Stimulated activated CD4-positive, alpha-beta T cell treated with anti-CD3 and anti-CD28 coated beads, Interleukin-4, amount 100 ng/mL, for 48 hours (primary cell): ENCODE data around the gene EIF4G3.
A peak's percentile ranks its signal among the peaks of the same experiment; 100 is the strongest.
"Not testable (repeated sequence)": the region's sequence is repeated elsewhere in the genome, so short reads cannot be mapped to it uniquely, and the experiment has no call there.

ENCODE experiments used
- DNase-seq, 2 donors: peaks; one replicate each; pipeline ENCODE4 v3.0.0-alpha.2; 2020; ENCODE audit warnings: low read depth in 2 of 2

EIF4G3 gene

DNA sequence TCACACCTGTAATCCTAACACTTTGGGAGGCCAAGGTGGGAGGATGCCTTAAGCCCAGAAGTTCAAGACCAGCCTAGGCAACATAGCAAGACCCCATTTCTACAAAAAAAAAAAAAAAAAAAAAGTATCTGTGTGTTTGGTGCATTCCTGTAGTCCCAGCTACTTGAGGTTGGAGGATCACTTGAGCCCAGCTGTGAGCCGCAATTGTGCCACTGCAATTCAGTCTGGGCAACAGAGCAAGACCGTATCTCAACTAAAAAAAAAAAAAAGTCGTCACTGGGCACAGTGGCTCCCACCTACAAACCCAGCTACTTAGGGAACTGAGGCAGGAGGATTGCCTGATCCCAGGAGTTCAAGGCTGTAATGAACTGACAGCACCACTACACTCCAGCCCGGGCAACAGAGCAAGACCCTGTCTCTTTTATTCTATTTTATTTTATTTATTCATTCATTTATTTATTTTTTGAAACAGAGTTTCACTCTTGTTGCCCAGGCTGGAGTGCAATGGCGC lies 8.6 kb upstream of the EIF4G3 start:
- DNase-seq, result no peak

DNA sequence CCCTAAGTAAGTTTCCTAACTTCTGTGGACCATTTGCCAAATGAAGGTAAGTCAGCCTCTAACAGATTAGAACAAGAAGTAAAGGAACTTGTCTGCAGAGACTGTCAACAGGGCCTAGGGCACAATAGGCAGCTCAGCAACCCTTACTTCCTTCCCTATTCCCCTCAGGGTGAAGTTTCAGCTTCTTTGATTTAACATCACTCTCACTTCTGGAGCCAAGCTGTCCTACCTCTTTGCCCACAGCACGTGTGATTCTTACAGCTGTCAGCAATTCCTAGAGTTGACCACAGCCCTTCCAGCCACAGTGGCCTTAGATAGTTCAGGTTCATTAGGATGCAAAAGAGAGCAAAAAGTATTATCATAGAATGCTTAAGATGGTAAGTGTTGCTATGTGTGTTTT lies 7.6 kb upstream of the EIF4G3 start:
- DNase-seq, result no peak

DNA sequence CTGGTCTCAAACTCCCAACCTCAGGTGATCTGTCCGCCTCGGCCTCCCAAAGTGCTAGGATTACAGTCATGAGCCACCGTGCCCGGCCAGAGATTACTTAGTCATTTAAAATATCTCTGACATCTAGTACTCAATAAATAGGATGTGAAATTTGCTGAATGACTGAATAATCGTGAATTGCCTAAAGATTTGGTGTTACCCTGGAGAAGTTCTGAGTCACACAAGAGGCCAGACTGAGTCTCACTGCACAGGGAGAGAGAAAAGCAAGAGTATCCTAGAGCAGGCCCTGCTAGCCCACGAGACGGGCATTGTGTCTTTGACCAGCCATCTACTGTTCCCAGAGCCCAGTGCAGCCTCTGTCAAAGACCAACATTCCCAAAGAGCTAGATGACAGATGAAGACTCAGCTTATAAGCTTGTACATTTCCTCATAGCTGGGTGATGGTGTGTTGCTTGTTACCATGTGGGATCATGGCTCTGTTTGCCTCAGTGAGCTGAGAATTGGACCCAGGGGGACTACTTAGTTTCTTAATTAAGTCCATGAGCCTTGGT lies 5.6 kb upstream of the EIF4G3 start:
- DNase-seq, result no peak

DNA sequence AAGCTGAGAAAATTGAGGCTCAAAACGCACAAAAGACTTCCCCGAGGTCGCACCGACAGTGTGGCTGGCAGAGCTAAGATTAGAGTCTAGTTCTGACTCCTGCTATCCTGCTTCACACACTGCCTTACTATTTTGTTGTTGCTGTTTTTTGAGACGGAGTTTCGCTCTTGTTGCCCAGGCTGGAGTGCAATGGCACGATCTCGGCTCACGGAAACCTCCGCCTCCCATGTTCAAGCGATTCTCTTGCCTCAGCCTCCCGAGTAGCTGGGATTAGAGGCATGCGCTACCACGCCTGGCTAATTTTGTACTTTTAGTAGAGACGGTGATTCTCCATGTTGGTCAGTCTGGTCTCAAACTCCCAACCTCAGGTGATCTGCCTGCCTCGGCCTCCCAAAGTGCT lies 1.6 kb upstream of the EIF4G3 start:
- not testable (repeated sequence) for DNase-seq

DNA sequence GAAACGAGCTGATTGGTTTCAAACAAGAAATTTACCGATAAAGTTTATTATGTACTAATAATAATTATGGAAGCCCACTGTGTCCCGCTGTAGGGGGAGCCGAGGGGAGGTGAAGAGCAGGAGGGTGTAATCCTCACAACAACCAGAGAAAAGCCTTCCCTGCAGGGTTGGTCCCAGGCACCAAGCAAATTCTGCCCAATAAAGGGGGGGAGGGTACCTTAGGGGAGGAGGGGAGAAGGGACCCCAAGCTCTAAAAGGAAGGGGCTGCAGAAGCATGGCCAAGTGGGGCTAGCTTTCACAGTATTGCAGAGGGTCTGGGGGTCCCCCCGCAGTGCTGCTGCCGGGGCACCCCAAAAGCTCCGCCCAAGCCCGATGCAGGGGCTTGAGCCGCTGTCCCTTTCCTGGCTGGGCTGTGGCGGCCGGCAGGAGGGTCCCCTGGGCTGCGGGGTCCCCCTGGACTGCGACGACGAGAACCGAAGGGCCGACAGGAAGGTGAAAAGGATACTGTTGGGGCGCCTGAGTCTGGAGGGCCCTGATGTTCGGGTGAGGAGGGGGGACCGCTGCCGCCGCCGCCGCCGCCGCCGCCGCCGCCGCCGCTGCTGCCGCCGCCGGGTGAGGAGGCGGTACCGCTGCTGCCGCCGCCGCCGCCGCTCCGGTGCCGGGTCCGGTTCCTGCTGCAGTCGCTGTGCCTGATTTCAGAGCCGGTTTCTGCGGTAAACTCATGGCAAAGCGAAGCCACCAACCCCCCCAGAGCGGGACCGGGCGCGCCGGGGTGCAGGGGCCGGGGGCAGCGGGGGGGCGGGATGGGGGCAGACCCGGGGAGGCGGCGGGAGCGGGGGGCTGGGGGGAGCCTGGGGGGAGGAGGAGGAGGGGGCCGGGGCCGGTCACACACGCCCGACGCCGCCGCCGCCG lies 771 bp downstream of the EIF4G3 start:
- DNase-seq, result peak in 1 of 2 donors; percentile 22

DNA sequence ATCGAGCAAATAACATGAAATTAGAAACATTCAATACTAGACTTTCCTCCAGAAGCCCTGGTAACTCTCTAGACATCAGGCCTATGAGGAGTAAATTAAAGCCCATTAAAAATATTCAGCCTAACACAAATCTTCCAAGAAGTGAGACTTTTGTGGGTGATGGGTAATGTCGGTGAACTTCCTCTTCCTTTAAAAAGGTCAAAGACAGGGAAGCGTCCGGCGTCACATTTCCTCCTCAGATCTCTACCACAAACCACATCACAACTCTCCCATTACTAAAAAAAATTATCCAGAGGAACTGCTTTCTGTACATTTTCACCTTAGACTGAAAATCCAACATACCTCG lies 1.4 kb downstream of the EIF4G3 start:
- DNase-seq, result no peak

DNA sequence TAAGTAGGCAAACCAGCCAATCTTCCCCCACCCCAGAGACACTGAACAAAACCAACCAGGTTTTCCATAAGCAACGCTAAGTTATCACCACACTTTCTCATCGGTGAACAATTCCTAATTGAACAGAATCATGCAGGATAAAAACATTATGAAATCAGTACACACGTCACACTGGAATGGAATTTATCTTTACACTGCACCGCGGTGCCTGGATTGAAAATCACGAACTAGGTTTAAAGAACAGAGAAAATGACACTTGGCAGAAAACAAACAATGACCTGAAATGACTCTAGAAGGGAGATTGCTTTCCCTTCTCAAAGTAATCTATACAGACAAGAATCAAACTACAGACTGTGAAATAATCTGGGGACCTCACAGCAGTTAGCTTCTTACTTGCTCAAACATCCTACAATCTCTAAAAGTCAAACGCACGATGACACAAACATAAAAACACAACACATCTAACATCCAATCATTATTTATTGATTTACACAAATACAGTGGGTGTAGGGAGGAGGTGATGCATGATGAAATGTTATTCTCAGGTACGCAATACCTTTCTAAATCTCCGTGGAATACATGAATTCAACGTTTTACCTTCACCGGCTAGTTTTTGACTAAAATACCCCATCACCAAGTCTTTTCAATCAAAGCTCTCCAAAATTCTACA lies 1.9 kb downstream of the EIF4G3 start:
- no peak for DNase-seq

DNA sequence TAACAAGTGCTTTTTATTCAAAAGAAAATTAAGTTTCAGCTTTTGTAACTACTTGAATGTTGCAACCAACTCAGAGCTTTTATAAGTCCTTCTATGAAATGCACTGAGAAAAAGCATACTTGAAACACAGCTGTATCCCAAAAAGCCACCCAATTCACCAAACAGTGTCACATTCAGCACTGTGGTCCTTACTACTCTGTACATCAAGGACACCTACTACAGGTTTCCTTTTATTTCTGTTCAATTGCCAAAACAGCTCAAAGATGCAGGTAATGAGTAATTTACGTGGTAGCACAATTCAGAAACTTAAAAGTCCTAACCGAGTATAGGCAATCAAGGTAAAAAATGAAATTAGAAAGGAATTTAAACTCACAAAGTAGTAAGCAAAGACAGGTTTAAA lies 2.5 kb downstream of the EIF4G3 start:
- DNase-seq, result no peak

DNA sequence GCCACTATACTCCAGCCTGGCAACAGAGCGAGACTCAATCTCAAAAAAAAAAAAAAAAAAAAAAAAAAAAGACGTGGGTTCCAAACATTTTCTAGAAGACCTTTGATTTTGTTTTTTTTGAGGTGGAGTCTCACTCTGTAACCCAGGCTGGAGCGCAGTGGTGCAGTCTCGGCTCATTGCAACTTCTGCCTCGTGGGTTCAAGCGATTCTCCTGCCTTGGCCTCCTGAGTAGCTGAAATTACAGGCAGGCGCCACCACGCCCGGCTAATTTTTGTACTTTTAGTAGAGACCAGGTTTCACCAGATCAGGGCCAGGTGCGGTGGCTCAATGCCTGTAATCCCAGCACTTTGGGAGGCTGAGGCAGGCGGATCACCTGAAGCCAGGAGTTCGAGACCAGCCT lies 3.6 kb downstream of the EIF4G3 start:
- not testable (repeated sequence) for DNase-seq

DNA sequence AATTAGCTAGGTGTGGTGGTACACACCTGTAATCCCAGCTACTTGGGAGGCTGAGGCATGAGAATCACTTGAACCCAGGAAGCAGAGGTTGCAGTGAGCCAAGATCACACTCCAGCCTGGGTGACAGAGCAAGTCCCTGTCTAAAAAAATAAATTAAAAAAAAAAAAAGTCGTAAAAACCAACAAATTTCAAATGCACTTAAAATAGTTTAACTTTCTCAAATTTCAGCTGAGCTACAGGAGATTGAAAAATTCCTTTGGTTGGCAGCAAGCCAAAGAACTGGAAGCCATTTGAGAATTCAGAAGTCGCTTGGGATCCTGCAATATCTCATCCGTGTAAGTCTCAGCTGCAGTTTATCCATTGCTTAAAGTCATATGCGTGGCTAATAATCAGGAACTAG lies 5.9 kb downstream of the EIF4G3 start:
- not testable (repeated sequence) for DNase-seq

DNA sequence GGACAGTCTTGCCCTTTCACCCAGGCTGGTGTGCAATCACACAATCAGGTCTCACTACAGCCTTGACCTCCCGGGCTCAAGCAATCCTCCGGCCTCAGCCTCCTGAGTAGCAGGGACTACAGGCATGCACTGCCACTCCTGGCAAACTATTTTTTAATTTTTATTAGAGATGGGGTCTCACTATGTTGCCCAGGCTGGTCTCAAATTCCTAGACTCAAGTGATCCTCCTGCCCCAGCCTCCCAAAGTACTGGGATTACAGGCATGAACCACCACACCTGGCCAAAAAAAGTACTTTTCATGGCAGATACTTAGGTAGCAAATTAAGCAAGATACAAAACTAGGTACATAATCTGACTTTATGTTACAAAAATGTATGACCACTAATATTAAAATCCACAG lies 8.3 kb downstream of the EIF4G3 start:
- DNase-seq, result no peak

DNA sequence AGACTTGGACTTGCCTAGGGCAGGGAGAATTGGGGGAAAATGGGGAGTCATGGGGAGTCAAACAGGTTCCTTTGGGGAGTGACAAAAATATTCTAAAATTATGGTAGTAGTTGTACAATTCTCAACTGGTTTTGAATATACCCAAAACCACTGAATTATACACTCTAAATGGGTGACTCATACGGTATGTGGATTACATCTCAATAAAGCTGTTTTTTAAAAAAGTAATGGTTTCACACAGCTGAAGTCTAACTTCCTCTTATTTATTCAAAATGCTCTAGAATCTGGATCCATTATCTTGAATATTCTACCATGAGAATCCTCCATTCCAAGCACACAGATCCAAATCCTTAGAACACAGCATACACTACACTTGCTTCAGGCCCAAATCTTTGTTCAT lies 11.1 kb downstream of the EIF4G3 start:
- DNase-seq, result no peak

DNA sequence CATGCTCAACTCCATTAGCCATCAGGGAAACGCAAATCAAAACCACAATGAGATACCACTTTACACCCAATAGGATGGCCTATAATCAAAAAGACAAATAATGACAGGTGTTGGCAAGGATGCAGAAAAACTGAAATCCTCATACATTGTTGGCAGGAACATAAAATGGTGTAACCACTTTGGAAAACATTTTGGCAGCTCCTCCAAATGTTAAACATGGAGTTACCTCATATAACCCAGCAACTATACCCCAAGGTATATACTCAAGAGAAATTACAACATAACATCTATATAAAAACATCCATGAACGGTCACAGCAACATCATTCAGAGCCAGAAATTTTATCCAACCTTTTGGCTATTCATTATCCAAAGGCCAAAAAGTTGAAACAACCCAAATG lies 11.6 kb downstream of the EIF4G3 start:
- no peak for DNase-seq

DNA sequence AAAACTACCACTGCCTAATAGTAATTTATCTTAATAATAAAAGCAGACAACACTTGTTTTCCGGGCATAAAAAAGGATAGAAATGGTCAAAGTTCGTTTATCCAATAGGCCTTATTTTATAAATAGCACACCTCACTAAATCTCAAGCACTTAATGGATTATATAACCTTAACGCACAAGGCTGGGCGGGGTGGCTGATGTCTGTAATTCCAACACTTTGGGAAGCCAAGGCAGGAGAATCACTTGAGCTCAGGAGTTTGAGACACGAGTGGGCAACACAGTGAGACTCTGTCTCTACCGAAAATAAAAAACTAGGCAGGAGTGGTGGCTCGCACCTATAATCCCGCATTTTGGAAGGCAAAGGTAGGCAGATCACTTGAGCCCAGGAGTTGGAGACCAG lies 12.4 kb downstream of the EIF4G3 start:
- no peak for DNase-seq

DNA sequence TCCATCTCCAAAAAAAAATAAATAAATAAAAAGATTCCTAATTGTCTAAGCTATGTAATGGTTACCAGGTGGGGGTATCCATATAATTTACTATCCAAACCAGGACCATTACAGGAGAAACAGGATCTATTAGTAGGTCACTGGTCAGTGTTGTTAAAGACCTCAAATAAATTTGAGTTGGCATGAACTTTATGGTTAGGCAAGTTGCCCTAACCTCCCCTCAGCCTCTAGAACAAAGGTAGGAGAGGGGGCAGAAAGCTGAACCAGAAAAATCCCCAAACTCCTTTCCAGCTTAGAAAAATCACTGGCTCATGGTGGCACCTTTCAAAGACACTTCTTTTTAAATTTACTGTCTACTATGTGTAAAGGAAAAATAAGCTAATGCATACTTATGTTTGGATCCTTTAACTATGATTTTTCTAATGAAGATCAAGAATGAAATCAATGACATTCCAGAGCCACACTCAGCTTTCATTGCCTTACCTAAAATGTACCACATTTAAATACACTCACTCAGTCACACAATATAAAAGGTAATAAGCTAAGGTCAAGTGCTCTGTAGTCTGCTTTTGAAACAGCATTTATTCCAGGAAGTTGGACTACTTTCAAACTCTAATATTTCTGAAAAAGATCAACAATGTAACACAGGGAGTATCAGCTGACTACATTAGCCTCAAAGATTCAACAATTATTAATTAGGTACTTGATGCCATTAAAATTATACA lies 13.8 kb downstream of the EIF4G3 start:
- DNase-seq, result no peak

DNA sequence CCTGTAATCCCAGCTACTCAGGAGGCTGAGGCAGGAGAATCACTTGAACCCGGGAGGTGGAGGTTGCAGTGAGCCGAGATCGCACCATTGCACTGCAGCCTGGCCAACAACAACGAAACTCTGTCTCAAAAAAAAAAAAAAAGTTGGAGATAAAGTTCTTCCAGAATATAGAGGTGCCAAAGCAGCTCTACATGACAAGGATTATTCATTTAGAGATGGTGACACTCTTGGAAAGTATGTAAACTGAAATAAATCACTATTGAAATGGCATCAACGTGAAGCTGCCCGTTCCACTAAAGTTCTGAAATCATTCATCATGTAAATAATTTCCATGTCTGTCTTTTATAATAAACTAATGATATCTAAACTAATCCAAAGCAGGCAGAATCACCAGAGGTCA lies 14.9 kb downstream of the EIF4G3 start:
- DNase-seq, result no peak

DNA sequence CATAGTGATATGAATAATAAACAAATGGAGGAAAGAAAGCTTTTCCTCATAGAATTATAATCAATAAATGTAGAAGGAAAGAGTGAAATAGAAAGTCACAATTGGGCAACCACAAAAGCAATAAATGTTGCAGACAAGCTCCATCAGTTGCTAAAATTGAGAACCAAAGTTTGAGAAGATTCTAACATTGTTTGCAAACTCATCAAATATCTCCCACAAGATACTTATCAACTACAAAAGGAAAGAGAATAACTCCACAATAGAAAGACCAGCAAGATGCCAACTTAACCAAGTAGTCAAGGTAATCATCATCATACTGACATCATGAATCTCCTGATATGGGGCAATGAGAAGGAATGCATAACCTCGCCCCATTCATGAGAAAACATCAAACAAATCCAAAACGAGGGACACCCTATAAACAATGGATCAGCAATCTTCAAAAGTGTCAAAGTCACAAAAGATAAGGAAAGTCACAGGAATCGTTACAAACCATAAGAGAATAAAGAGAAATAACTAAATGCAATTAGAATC lies 16.4 kb downstream of the EIF4G3 start:
- no peak for DNase-seq

DNA sequence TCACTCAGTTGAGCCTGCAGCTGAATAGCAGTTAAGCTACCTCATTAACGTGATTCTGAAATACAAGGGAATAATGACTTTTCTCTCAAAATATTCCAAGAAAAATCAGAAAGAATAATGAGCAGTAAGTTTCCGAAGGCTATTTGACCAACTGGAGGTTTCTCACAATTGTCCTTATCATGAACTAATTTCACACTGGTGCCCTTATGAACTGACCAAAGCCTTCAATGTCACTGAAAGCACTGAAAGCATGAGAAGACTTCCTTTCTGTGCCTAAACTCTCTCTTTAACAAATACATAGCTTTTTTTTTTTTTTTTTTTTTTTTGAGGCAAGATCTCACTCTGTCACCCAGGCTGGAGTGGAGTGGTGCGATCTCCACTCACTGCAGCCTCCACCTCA lies 18.8 kb downstream of the EIF4G3 start:
- DNase-seq, result no peak

DNA sequence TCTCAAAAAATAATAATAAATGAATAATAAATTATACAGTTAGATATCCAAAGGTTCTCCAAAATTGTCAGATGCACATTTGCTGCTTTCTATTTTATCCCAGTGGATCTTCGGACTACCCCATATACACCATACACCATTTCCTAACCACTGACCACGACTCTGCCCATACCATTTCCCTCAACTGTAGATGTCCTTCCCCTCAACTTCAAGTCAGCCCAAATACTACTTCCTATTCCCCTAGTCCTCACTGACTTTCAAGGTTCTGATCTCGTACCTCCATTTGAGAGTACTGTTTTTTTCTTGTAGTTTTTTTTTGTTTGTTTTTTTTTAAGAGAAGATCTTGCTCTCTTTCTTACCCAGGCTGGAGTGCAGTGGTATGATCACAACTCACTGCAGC lies 19.6 kb downstream of the EIF4G3 start:
- DNase-seq, result no peak

DNA sequence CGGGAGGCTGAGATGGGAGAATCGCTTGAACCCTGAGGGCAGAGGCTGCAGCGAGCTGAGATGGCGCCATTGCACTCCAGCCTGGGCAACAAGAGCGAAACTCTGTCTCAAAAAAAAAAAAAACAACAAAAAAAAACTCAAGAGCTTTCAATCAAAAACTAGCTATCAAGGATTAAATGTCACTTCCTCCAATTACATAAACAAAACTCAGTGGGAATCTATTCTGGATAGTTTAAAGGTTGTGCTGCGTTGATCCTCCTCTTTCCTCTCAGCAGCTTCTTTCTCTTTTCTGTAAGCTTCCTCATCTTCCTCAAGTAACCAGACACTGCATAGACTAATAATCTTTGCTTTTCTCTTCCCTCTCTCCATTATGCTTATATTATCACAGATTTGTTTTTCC lies 20.7 kb downstream of the EIF4G3 start:
- DNase-seq, result no peak

DNA sequence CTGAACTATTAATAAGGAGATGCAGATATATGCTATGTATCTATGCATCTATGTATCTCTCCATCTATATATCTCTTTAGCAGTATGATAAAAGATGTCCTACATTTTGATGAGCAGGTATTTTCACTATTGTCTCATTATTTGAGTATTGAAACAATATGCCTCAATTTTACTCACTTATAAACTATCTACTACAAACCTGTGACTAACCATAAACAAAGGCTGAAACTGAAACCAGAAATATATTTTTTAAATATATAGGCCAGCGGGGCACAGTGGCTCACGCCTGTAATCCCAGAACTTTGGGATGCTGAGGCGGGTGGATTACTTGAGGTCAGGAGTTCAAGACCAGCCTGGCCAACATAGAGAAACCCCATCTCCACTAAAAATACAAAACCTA lies 22.0 kb downstream of the EIF4G3 start:
- DNase-seq, result no peak

DNA sequence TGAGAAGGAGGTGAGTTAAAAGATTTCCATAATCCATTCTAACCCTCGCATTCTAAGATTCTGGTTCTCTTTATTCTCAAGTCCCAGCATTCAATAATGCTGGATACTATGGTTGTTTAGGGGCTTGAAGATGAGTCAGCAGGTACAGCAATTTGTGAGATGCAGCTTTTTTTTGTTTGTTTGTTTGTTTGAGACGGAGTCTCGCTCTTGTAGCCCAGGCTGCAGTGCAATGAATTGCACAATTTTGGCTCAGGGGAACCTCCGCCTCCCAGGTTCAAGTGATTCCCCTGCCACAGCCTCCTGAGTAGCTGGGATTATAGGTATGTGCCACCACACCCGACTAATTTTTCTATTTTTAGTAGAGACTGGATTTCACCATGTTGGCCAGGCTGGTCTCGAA lies 23.3 kb downstream of the EIF4G3 start:
- DNase-seq, result no peak
